Upper lobe of left lung (tissue), 4 donors: ENCODE measurements around the gene S1PR4.

Experiments used
- CTCF ChIP-seq, 6 experiments: fragments of 450-650 bp in 4 of 6; fragments of 200-600 bp in 2 of 6; sonication (generic) in 2 of 6; IDR thresholded peaks; one replicate each; pipeline ENCODE4 v1.5.1; 2016 to 2019; ENCODE audit warnings: antibody characterized with exemption in 6 of 6
- POLR2A ChIP-seq, 4 donors: fragments of 450-650 bp; IDR thresholded peaks; one replicate each; pipeline ENCODE4 v1.5.1; 2016 to 2017; ENCODE audit warnings: antibody characterized with exemption in 4 of 4, mild to moderate bottlenecking in 2 of 4
- POLR2AphosphoS5 ChIP-seq, 2 donors: sonication (generic); formaldehyde crosslinking; IDR thresholded peaks; one replicate each; pipeline ENCODE4 v1.5.1; 2017; ENCODE audit warnings: antibody characterized with exemption in 2 of 2

GRCh38 chr19:3161453-3161852 is 17.1 kb upstream of the S1PR4 start:
- TF ChIP-seq CTCF (IDR thresholded peaks at IDR 0.05) (no peak), POLR2A (IDR thresholded peaks at IDR 0.05) (no peak), POLR2AphosphoS5 (IDR thresholded peaks at IDR 0.05) (no peak)
